HG02623 (cell line): ENCODE data around the gene PUS7L.

Source experiments
- ATAC-seq: cut with Tn5 transposase; IDR thresholded peaks from one replicate; pipeline ENCODE4 v1.9.1; 2021; ENCODE audit warnings: moderate library complexity; ENCODE audit not compliant: unreplicated experiment

Gene PUS7L, protein sequence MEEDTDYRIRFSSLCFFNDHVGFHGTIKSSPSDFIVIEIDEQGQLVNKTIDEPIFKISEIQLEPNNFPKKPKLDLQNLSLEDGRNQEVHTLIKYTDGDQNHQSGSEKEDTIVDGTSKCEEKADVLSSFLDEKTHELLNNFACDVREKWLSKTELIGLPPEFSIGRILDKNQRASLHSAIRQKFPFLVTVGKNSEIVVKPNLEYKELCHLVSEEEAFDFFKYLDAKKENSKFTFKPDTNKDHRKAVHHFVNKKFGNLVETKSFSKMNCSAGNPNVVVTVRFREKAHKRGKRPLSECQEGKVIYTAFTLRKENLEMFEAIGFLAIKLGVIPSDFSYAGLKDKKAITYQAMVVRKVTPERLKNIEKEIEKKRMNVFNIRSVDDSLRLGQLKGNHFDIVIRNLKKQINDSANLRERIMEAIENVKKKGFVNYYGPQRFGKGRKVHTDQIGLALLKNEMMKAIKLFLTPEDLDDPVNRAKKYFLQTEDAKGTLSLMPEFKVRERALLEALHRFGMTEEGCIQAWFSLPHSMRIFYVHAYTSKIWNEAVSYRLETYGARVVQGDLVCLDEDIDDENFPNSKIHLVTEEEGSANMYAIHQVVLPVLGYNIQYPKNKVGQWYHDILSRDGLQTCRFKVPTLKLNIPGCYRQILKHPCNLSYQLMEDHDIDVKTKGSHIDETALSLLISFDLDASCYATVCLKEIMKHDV

DNA sequence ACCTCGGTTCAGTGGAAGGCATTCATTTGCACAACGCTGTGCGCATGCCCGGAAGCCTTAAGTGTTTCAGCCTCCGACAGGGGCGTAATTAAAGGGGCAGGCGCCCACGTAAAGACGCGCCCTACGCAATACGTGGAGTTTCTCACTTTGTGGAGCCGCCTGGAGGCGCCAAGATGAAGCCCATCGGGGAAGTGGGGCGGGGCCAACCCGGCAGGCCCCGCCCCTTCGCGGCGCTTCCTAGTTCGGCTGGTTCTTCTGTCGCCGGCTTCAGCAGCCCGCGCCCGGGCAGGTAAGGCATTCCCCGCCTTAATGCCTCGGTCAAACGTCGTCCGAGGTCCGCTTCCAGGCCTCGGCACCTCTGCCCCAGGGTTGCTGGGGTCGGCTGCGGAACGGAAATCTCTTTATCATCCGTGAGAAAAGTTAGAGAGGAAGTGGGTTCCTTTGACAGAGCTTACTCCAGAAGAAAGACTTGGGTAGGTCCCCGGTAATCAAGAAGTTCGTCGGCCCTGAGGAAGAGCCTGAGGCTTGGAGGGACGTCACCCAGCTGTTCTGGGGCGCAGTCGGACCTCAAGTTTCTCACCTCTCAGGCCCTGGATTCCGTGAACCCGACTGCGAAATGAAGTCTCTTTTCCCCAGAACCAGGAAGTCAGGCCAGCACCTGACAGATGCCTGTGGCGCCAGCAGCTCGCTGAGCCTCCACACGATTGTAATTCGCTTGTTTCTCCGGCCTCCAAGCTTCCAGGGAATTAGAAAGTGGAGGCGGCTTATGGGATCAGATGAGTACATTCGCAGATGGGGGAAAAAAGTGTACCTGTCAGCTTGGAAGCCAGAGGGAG lies at the start of gene PUS7L, which contains the start of gene IRAK4:
TSS of gene PUS7L (minus strand) at position 63 of the 836 bp plus-strand sequence. CDS start 3,545 bp downstream, outside the sequence.
TSS of gene IRAK4 (plus strand) at position 224 of the 836 bp plus-strand sequence. CDS start 9,161 bp downstream, outside the sequence.
- peak; percentile 96 for ATAC-seq

DNA sequence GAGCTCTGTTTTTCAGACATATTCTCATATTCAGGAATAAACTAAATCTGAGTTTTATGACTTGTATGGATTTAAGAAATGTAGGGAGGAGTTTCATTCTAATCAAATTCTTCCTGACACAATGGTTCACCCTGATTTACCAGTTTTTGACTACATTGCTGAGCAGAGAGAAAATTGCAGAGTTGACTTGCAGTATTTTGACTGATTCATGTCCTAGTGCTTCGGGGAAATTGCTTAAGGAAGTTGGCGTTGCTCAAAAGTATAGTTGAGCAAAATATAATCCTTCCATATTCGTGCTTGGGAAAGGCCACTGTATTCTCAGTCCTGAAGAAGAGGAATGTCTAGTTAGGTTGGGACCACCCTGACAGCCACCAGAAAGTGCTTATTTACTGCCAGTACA lies 48.8 kb upstream of the PUS7L start:
- ATAC-seq = no peak

DNA sequence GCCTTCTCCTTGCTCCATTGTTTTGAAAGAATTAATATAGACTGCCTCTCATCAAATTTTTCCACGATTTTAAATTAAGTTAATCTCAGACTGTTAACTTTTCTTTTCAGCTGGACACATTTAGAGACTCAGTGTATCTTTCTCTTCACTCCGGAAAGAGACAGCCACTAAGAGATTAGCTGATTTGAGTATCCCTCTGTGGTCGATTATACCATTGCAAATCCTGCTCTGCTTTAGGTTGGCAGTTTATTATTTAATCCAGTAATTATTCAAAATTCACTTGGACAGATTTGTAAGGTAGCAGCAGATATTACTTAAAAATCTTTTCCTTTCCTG lies 48.1 kb upstream of the PUS7L start:
- ATAC-seq = no peak

DNA sequence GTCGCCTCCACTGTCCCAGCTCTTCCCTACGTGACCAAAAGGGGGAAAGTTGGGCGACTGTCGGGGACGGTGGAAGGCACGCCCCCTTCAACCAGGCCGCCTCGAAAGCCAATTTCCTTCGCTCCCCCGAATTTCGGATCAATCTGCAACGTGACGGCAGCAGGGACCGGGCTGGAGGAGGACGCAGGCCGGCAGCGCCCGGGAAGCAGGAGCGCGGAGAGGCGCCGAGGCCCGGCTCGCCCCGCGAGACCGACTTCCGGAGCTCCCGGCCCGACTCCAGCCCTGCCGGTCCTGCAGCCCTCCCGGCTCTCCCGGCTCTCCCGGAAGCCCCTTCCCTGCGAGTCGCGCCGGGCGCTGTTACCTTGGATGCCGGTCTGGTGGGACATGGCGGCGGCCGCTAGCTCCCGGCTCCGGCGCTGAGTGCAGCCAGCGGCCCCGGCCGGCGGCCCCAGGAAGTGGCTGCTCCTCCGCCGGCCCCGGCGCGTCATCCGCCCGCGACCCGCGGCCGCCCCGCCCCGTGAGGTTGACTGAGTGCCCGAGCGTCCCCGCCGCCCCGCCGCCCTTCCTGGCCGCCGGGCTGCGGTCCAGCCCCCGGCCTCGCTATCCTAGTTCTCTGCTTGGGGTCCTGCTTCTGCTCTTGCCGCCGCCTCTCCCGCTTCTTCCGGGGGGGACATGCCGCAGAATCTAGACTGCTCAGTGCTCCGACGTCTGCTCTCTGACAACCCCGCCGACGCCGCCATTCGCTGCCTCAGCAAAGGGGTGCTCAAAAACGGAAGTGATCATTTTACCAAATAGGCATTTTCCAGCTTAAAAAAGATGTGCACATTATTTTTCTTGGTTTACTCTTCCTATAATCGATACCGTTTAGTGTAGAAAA lies 47.5 kb upstream of the PUS7L start, which contains the start of gene TWF1:
TSS of gene TWF1 (minus strand) at position 458 of the 877 bp plus-strand sequence. CDS start at position 386, 72 bp downstream.
- peak; percentile 94 for ATAC-seq

DNA sequence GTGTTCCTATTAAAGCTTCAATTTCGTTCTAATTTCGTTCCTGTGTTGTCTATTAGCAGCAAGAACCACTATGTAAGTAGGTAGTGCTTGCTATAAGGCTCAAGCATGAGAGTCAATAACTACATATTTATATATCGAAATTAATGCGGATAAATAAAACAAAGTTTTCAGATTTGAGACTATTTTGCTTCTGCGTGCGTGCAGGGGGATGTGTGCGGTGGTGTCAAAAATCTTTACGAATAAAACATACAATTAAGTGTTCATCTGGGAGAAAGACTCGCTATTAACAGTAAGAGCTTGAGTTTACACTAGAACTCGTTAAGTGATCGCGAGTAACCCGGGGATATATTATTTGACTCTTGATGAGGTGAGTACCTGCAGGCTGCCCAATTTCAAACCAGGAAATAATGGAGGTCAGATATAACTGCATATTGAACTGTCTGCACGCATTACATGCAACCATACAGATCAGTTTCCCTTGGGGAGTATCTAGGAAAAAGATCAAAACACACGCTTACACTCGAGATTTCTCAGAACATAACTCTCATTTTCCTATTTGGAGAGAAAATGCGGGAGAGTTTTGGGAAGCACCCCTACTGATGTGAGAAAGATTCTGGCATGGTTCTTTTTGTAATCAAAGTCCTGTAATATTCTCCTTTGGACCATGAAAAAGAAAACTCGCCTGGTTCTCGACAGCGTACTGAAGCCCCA lies 46.7 kb upstream of the PUS7L start:
- no peak for ATAC-seq

DNA sequence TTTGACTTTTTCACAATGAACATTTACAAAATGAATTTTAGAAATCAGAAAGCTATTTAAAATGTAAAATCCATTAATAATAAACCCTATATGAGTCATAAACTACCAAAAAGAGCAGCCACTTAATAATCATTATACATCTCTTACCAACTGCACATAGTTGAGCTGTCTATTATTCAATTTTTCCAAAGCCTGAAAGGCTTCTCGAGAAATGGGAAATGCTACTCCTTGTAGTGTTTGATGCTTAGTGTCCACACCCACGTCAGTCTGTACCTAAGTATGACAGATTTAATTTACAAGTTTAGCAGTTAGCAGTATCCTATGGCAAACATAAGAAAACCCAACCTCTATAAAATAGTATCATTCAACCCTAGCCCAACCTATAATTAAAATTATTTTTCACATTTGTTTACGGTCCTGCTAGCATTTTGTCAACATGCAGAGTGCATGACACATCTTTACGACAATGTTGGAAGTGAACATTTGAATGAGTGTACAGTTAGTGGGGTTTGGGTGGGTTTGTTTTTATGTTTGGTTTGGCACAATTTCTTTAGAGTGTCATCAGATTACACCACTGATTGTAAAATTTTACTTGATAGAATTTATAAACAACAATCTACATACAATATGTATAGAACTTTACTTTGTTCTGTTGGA lies 39.1 kb upstream of the PUS7L start:
- ATAC-seq = no peak

DNA sequence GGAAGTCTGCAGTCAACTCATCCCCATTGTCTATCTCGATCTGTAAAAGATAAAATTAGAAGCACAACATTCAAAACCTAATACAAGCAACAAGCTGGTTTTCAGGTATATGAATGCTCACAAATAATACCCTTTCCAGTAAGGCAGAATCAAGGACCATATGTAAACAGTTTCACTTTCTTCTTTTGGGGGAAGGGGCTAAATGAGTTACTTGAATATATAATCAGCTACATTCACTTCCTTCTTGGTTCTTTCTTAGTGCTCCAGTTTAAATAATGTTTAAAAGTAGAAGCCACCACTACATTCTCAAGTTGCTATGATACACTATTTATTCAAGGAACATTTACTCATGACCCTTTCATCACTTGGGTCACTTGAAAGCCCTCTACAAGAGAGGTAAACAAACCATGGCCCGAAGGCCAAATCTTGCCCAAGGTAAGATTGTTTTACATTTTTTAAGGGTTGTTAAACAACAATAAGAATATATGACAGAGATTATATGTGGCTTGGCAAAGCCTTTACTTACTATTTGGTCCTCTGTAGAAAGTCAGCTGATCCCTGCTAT lies 37.2 kb upstream of the PUS7L start:
- peak; percentile 53 for ATAC-seq

DNA sequence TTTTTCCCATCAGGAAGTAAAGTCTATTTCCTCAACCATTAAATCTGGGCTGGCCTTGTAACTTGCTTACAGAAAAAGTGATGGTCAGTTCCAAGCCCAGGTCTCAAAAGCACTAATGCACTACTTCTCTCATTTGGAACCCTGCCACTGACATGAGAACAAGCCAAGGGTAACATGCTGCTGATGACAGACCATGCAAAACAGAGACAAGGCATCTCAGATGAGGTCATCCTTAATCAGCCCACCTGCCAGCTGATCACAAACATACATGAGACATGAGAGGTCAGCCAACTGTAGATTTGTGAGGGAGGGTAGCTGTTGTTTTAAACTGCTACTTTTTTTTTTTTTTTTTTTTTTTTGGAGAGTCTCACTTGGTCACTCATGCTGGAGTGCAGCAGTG lies 31.4 kb upstream of the PUS7L start:
- ATAC-seq = no peak

DNA sequence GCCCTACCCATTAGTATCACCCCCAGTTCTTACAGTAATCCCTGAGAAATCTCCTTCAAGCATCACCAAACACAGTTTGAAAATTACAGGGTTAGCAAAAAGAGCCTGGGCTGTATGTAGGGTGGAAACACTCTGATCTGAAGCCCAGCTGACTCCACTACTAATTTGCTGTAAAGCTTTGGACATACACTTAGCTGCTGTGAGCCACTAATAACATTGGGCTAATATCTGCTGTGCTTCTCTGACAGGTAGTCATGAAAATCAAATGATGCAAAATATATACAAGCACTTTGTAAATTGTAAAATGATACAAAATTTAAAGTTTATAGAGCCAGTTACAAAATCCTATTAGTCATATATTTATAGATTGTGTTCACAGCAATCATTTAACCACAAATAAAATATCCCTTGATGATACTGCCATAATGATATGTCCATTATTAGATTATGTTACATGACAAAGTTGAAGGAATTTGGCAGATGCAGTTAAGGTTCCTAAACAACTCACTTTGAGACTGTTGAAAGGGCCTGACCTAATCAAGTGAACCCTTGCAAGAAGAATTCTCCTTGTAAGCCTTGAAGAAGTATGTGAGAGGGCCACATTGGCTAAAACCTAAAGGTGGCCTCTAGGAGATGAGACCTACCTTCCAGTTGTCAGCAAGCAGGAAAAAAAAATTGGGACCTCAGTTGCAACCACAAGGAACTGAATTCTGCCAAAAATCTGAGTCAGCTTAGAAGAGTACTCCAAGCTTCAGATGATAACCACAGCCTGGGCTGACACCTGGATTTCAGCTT lies 28.5 kb upstream of the PUS7L start:
- no peak for ATAC-seq

DNA sequence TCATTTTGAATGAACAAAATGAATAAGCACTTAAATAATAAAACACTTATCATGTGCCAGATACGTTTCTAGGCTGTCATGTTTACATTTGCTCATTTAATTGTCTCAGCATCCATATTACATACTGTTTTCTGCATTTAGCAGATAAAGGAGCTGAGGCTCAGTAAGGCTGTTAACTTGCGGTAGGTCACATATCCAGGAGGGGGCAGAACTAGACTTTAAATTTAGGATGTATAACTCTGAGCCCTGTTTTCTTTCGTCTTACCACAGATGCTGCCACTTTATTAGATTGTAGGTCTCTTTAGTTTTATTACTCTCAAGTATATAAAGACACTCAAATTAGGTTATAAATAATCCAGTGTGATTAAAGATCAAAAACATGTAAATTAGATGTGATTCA lies 17.9 kb upstream of the PUS7L start:
- no peak for ATAC-seq

DNA sequence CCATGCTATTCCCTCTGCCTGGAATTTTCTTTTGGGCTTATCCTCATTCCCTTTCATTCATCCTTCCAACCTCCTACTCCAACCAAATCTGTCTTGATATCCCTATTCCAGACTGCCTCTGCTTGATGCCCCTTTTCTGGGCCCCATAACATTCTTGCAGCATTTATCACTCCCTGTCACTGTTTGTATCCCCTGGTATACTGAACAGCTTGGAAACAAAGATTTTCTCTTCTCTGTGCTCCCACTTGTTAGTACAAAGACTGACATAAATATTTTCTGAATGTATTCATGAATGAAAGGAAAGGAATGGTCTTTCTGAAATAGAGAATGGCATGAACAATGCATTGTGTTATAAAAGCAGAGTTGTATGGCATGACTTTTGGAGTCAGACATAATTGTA lies 7.7 kb upstream of the PUS7L start:
- ATAC-seq = no peak

DNA sequence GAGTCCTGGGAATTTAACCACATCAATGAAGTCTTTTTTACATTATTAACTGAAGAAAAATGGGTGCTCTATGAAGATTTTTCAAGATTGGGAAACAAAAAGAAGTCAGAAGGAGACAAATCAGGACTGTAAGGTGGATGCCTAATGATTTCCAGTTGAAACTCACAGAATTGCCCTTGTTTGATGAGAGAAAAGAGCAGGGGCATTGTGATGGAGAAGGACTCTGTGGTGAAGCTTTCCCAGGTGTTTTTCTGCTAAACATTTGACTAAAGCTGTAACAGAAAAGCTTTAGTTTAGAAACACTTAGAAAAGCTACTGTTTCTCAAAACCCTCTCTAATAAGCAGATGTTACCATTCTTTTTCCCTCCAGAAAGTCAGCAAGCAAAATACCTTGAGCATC lies 5.9 kb upstream of the PUS7L start:
- no peak for ATAC-seq

DNA sequence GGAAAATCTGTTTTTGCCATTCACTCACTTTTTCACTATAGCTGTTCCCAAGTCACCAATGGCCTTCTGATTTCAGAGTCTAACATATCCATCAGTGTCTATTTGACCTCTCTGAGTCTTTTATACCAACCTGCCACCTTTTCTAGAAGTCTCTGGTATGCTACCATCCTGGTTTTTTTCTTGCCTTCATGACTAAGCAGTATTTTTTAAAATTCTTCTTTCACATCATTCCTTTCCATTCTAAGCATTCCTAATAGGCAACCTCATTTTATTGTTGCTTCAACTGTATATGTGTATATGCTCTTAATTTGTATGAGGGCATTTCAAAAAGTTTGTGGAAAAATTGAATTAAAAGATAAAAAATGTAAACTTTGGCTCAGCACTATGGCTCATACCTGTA lies 5.2 kb upstream of the PUS7L start:
- no peak for ATAC-seq

DNA sequence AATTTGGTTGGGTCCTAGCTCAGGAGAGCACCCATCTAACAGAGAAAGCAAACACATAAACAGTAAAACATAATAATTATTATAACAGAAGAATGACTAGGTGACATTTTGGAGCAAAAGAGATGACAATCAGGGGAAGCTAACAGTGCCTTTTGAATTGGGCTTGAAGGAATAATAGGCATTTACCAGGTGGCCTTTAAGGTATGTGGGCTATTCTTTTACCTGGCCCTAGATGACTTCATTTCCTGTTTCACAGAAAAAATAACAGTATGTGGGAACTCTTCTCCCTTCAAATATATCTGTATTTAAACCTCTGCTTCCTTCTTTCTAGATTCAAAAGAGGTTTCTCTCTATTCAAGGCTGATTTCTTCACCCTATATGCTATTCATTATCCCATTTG lies 4.0 kb upstream of the PUS7L start:
- ATAC-seq = no peak

DNA sequence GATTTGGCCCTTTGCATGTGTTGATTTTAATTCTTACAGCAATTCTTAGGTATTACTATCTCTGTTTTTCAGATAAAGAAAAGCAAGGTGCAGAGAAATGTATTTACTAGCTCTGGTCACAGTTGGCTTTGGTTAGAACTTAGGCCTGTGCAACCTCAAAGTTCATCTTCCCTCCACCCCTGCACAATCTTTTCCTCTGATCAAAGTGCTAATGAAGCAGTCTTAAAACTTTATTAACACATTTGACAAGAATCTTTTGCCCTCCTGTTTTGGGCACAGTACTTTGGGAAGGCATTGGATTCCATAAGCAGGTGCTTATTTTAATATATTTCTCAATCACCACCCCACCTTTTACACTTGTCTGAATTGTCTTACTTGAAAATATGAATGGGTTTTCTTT lies 2.9 kb upstream of the PUS7L start:
- ATAC-seq = no peak

DNA sequence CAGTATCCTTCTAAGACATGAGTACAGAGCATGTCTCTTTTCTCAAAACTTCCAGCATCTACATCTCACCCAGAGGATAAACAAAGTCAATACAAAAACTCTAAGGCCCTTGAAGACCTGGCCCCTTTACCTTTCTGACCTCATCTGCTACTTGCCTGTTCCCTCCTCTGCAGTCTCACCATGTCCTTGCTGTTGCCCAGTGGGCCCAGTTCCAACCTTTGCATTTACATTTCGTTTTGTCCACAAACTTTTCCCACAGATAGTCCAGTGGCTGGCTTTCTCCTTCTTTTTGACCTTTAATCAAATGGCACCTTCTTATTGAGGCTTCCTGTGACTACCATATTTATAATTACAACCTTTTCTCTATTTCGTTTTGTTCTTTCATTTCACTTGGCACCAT lies 1.8 kb upstream of the PUS7L start:
- ATAC-seq = no peak

DNA sequence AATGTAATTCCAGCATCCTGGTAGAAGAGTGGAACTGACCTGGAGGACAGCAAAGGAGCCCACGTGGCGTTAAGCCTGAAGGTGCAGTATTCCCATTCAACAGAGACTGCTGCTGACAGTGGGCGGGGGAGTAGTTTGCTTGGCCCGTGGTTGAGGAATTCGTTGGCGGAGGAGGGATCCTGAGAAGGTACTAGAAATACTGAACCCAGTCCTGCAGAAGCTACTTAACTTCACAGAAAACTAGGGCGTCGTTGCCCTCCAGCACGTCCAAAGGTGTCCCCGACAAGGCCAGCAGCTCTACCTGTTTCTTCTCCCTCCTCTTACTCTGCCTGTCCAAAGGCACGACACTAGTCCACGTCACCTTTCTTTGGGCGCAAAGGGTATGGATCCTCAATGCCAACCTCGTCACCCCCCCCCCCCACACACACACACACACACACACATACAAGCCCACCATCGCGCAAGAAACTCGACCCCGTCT lies 303 bp downstream of the PUS7L start:
- peak; percentile 2 for ATAC-seq

DNA sequence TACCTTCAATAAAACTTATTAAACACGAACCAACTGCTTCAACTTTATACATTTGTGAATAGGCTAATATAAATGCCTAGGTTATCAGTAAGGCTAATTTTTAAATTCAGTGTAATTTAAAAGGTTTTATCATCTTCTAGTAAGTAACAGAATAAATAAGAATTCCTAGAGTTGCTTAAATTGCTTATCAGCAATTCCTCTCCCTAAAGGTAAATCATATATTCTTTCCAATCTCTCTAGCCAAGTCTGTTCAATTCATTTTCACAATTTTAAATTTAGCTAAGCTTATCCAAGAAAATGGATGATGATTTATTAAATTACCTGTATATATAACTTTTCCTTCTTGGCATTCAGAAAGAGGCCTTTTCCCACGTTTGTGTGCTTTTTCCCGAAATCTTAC lies 4.6 kb downstream of the PUS7L start:
- no peak for ATAC-seq
